ENCODE measurements around the gene RBPJL. TPM values are rescaled to one million over a fixed set of nuclear protein-coding genes. Genes with fewer than 3 reads are reported as not detected.

Gene RBPJL
- total and polyA plus RNA-seq, 2 of the 13 experiments (the other 11 are each of a cell fraction or from before 2014, with no cell fraction given), result not detected

DNA sequence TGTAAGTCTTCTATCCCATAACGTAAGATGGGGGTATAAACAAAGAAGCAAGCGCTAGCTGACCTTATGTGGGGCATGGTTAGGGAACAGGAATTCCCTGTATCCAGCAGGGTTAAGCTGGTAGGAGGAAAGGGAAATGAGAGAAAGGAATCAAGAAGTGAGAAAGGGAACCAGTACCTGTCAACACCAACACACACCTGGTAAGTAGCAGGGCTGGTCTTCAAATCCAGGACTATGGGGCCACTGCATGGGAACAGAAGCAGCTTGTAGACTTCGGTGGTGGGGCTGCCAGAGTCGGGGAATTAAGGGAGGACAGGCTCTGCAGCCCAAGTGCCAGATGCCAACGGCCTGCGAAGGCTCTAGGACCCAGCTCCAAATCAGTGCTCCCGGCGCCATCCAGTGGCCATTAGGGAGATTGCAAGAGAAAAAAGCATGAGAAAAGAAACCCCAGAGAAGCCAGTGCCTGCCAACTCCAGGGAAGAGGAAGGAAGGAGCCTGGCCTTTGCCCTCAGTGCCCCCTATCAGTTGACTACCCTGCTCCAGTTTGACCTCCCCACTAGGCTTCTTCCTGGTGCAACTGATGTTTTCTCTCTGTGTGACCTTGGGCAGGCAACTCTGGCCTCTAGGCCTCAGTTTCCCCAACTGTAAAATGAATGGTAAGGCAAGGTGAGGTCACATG, 15.8 kb upstream of the RBPJL start (continued):
- TF ChIP-seq, protein P1, sequence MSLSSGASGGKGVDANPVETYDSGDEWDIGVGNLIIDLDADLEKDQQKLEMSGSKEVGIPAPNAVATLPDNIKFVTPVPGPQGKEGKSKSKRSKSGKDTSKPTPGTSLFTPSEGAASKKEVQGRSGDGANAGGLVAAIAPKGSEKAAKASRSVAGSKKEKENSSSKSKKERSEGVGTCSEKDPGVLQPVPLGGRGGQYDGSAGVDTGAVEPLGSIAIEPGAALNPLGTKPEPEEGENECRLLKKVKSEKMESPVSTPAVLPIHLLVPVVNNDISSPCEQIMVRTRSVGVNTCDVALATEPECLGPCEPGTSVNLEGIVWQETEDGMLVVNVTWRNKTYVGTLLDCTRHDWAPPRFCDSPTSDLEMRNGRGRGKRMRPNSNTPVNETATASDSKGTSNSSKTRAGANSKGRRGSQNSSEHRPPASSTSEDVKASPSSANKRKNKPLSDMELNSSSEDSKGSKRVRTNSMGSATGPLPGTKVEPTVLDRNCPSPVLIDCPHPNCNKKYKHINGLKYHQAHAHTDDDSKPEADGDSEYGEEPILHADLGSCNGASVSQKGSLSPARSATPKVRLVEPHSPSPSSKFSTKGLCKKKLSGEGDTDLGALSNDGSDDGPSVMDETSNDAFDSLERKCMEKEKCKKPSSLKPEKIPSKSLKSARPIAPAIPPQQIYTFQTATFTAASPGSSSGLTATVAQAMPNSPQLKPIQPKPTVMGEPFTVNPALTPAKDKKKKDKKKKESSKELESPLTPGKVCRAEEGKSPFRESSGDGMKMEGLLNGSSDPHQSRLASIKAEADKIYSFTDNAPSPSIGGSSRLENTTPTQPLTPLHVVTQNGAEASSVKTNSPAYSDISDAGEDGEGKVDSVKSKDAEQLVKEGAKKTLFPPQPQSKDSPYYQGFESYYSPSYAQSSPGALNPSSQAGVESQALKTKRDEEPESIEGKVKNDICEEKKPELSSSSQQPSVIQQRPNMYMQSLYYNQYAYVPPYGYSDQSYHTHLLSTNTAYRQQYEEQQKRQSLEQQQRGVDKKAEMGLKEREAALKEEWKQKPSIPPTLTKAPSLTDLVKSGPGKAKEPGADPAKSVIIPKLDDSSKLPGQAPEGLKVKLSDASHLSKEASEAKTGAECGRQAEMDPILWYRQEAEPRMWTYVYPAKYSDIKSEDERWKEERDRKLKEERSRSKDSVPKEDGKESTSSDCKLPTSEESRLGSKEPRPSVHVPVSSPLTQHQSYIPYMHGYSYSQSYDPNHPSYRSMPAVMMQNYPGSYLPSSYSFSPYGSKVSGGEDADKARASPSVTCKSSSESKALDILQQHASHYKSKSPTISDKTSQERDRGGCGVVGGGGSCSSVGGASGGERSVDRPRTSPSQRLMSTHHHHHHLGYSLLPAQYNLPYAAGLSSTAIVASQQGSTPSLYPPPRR (CRISPR knock-in tag; IDR thresholded peaks at IDR 0.05; ENCODE audit: borderline replicate concordance), result no peak
- TF ChIP-seq HOXD1 (CRISPR knock-in tag; IDR thresholded peaks at IDR 0.05), result no peak
- TF ChIP-seq ZBTB3 (CRISPR knock-in tag; IDR thresholded peaks at IDR 0.05; ENCODE audit: borderline replicate concordance, low read depth), result no peak
- no peak for TF ChIP-seq SP1 (IDR thresholded peaks at IDR 0.05)
- no peak for TF ChIP-seq SP1 (CRISPR knock-in tag; IDR thresholded peaks at IDR 0.05)
- no peak for TF ChIP-seq IRX3 (CRISPR knock-in tag; IDR thresholded peaks at IDR 0.05; ENCODE audit: borderline replicate concordance, low read depth)
- TF ChIP-seq BORCS8-MEF2B (CRISPR knock-in tag; IDR thresholded peaks at IDR 0.05), result 0 out of 2 replicates have a peak, but pooled peaks have one; percentile 37
- no peak for TF ChIP-seq ZNF737 (CRISPR knock-in tag; IDR thresholded peaks at IDR 0.05; ENCODE audit: borderline replicate concordance)
- TF ChIP-seq MIER3 (CRISPR knock-in tag; IDR thresholded peaks at IDR 0.05; ENCODE audit: borderline replicate concordance), result no peak
- TF ChIP-seq TEAD2 (CRISPR knock-in tag; IDR thresholded peaks at IDR 0.05), result no peak
- no peak for TF ChIP-seq ZNF543 (CRISPR knock-in tag; IDR thresholded peaks at IDR 0.05)
- no peak for TF ChIP-seq ZNF629 (CRISPR knock-in tag; conservative IDR thresholded peaks at IDR 0.05)
- TF ChIP-seq ZNF546 (CRISPR knock-in tag; conservative IDR thresholded peaks at IDR 0.05), result no peak
- no peak for TF ChIP-seq SIN3B (IDR thresholded peaks at IDR 0.05; ENCODE audit: low read length)
- TF ChIP-seq, protein P2, sequence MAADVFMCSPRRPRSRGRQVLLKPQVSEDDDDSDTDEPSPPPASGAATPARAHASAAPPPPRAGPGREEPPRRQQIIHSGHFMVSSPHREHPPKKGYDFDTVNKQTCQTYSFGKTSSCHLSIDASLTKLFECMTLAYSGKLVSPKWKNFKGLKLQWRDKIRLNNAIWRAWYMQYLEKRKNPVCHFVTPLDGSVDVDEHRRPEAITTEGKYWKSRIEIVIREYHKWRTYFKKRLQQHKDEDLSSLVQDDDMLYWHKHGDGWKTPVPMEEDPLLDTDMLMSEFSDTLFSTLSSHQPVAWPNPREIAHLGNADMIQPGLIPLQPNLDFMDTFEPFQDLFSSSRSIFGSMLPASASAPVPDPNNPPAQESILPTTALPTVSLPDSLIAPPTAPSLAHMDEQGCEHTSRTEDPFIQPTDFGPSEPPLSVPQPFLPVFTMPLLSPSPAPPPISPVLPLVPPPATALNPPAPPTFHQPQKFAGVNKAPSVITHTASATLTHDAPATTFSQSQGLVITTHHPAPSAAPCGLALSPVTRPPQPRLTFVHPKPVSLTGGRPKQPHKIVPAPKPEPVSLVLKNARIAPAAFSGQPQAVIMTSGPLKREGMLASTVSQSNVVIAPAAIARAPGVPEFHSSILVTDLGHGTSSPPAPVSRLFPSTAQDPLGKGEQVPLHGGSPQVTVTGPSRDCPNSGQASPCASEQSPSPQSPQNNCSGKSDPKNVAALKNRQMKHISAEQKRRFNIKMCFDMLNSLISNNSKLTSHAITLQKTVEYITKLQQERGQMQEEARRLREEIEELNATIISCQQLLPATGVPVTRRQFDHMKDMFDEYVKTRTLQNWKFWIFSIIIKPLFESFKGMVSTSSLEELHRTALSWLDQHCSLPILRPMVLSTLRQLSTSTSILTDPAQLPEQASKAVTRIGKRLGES (CRISPR knock-in tag; IDR thresholded peaks at IDR 0.05; ENCODE audit: borderline replicate concordance), result no peak
- TF ChIP-seq JDP2 (CRISPR knock-in tag; IDR thresholded peaks at IDR 0.05; ENCODE audit: borderline replicate concordance), result no peak
- TF ChIP-seq PHB2 (IDR thresholded peaks at IDR 0.05; ENCODE audit: partially characterized antibody), result no peak
- TF ChIP-seq, protein P3, sequence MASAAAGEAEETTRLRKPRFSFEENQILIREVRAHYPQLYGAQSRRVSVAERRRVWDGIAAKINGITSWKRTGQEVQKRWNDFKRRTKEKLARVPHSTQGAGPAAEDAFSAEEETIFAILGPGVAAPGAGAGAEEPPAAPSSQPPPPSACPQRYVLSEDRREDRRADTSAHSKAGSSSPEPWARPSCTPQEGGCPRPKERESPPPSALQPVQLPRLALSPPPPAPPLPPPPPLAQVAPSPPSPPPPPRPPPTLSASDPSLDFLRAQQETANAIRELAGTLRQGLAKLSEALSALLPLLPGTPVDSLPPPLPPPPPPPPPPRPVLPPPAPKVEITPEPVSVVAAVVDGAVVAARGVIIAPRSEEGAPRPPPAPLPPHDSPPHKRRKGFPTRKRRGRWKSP (CRISPR knock-in tag; IDR thresholded peaks at IDR 0.05), result no peak
- TF ChIP-seq SETDB1 (CRISPR knock-in tag; IDR thresholded peaks at IDR 0.05; ENCODE audit: borderline replicate concordance), result no peak
- TF ChIP-seq POGZ (CRISPR knock-in tag; IDR thresholded peaks at IDR 0.05), result no peak
- peak; percentile 59 for TF ChIP-seq JARID2 (CRISPR knock-in tag; IDR thresholded peaks at IDR 0.05; ENCODE audit: insufficient replicate concordance)
- no peak for TF ChIP-seq NFYC (CRISPR knock-in tag; IDR thresholded peaks at IDR 0.05)
- no peak for TF ChIP-seq ARNT (IDR thresholded peaks at IDR 0.05)
- no peak for TF ChIP-seq ZNF775 (CRISPR knock-in tag; IDR thresholded peaks at IDR 0.05; ENCODE audit: borderline replicate concordance)

All from HepG2 (cell line).